Stimulated activated naive CD8-positive, alpha-beta T cell treated with anti-CD3 and anti-CD28 coated beads, Interleukin-15, Interleukin-2, amounts not matched to agents 100 U/mL and 50 U/mL, for 24 hours (primary cell): Measurements from ENCODE around the gene PCDHB4.
A peak's percentile ranks its signal among the peaks of the same experiment; 100 is the strongest.
"Not testable (repeated sequence)": the region's sequence is repeated elsewhere in the genome, so short reads cannot be mapped to it uniquely, and the experiment has no call there.

Experiments used
- ATAC-seq: fragments of 150-1000 bp; cut with Tn5 transposase; one replicate; pipeline ENCODE4 v1.10.0; 2021
- DNase-seq: peaks from one replicate; pipeline ENCODE4 v3.0.0; 2021

Gene PCDHB4

GRCh38 chr5:141121563-141121962 lies at the start of gene PCDHB4:
TSS of gene PCDHB4 (plus strand) at chr5:141121818. CDS start at chr5:141121999, 181 bp downstream.
- DNase-seq: peak; percentile 4
- ATAC-seq: no peak

- DNase-seq (no peak), ATAC-seq (no peak)
Measured at GRCh38 chr5:141077826-141078225, 43.8 kb upstream of the PCDHB4 start.

GRCh38 chr5:141082228-141082627 lies 39.4 kb upstream of the PCDHB4 start:
- no peak for DNase-seq
- ATAC-seq: no peak

- DNase-seq: peak; percentile 16
- no peak for ATAC-seq
Measured at GRCh38 chr5:141084487-141084989, 37.1 kb upstream of the PCDHB4 start.

- ATAC-seq (no peak), DNase-seq (no peak)
Measured at GRCh38 chr5:141094481-141095262, 26.9 kb upstream of the PCDHB4 start, which contains the start of gene PCDHB2. TSS of gene PCDHB2 (plus strand) at chr5:141094615. CDS start at chr5:141094791, 176 bp downstream.

- no peak for ATAC-seq
- no peak for DNase-seq
Measured at GRCh38 chr5:141095263-141095641, 26.4 kb upstream of the PCDHB4 start.

- not testable (repeated sequence) for ATAC-seq, DNase-seq
Measured at GRCh38 chr5:141096181-141096580, 25.4 kb upstream of the PCDHB4 start.

GRCh38 chr5:141096586-141096985 lies 25.0 kb upstream of the PCDHB4 start:
- ATAC-seq, DNase-seq: not testable (repeated sequence)

GRCh38 chr5:141100243-141100805 lies 21.3 kb upstream of the PCDHB4 start, which contains the start of gene PCDHB3:
TSS of gene PCDHB3 (plus strand) at chr5:141100473. CDS start at chr5:141100650, 177 bp downstream.
- ATAC-seq (no peak), DNase-seq (peak; percentile 41)

GRCh38 chr5:141101059-141101458 lies 20.6 kb upstream of the PCDHB4 start:
- DNase-seq (no peak), ATAC-seq (no peak)

GRCh38 chr5:141102070-141102469 lies 19.5 kb upstream of the PCDHB4 start:
- ATAC-seq, DNase-seq: not testable (repeated sequence)

- not testable (repeated sequence) for DNase-seq, ATAC-seq
Measured at GRCh38 chr5:141102471-141102870, 19.1 kb upstream of the PCDHB4 start.

GRCh38 chr5:141105350-141105749 lies 16.3 kb upstream of the PCDHB4 start:
- no peak for DNase-seq
- ATAC-seq: no peak

- no peak for DNase-seq
- no peak for ATAC-seq
Measured at GRCh38 chr5:141119250-141119649, 2.4 kb upstream of the PCDHB4 start.

GRCh38 chr5:141121985-141122384 lies 367 bp downstream of the PCDHB4 start:
- DNase-seq (no peak), ATAC-seq (no peak)

- not testable (repeated sequence) for ATAC-seq, DNase-seq
Measured at GRCh38 chr5:141123396-141124135, 1.9 kb downstream of the PCDHB4 start.

GRCh38 chr5:141127305-141127704 lies 5.7 kb downstream of the PCDHB4 start:
- no peak for DNase-seq
- ATAC-seq: no peak

- no peak for DNase-seq
- ATAC-seq: no peak
Measured at GRCh38 chr5:141135030-141135717, 13.6 kb downstream of the PCDHB4 start, which contains the start of gene PCDHB5. TSS of gene PCDHB5 (plus strand) at chr5:141135206. CDS start at chr5:141135435, 229 bp downstream.

GRCh38 chr5:141135718-141136266 lies 14.2 kb downstream of the PCDHB4 start:
- DNase-seq (no peak), ATAC-seq (no peak)

GRCh38 chr5:141137346-141137745 lies 15.7 kb downstream of the PCDHB4 start:
- not testable (repeated sequence) for ATAC-seq, DNase-seq

GRCh38 chr5:141149812-141150211 lies 28.2 kb downstream of the PCDHB4 start, which contains the start of gene PCDHB6:
TSS of gene PCDHB6 (plus strand) at chr5:141150057. CDS start at chr5:141150258, 201 bp downstream.
- no peak for ATAC-seq
- DNase-seq: no peak
